Measurements from ENCODE around the gene ZEB2.

ZEB2 gene

DNA sequence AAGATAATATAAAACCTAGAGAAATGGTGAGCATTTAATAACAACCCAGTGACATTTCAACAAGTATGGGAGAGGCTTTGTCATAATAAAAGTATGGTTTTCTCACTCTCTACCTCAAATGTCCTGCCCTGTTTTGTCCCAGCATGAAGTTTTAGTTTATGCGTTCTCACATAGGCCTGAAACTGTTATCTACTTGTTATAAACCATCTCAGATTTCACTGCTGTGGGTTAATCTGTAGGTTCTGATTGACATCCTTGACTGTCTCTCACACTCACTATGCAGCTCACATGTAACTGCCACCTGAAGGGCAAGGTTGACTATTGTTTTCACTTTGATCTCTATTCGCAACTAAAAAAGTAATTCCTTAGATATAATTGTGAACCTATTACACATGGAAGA is 44.9 kb downstream of the ZEB2 start:
- DNase-seq (ENCODE audit: extremely low read depth, low read depth) = no peak
- no peak for TF ChIP-seq CTCF (IDR thresholded peaks at IDR 0.05; ENCODE audit: low read depth, low read length)

DNA sequence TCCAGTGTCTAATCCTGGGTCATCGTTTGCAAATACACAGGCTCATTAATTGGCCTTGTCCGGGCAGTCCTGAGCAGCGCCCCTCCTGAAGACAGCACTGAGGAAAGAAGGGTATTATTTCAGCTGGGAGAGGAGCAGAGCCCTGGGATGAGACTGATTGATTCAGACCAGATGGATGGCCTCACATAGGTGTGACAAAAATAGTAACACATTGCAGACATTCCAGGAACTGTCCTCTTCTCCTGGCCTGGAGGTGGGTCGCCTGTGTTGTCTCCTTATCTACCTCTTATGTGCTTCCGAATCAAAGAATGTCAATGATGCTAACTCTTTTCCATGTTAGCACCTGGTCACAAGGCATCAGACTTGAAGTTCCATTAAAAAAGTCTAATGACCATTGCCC is 45.9 kb downstream of the ZEB2 start:
- DNase-seq (ENCODE audit: extremely low read depth, low read depth) = no peak
- no peak for TF ChIP-seq CTCF (IDR thresholded peaks at IDR 0.05; ENCODE audit: low read depth, low read length)

GRCh38 chr2:144472911-144473310 is 47.0 kb downstream of the ZEB2 start:
- DNase-seq (ENCODE audit: extremely low read depth, low read depth) = no peak

GRCh38 chr2:144472046-144472412 is 47.9 kb downstream of the ZEB2 start:
- DNase-seq (ENCODE audit: extremely low read depth, low read depth) = no peak
- TF ChIP-seq CTCF (IDR thresholded peaks at IDR 0.05; ENCODE audit: low read depth, low read length) = no peak

More at GRCh38 chr2:144472911-144473310, 47.0 kb downstream of the ZEB2 start:
- no peak for TF ChIP-seq CTCF (IDR thresholded peaks at IDR 0.05; ENCODE audit: low read depth, low read length)

GRCh38 chr2:144471305-144472045 is 48.4 kb downstream of the ZEB2 start:
- DNase-seq (ENCODE audit: extremely low read depth, low read depth) = no peak
- TF ChIP-seq CTCF (IDR thresholded peaks at IDR 0.05; ENCODE audit: low read depth, low read length) = no peak

DNA sequence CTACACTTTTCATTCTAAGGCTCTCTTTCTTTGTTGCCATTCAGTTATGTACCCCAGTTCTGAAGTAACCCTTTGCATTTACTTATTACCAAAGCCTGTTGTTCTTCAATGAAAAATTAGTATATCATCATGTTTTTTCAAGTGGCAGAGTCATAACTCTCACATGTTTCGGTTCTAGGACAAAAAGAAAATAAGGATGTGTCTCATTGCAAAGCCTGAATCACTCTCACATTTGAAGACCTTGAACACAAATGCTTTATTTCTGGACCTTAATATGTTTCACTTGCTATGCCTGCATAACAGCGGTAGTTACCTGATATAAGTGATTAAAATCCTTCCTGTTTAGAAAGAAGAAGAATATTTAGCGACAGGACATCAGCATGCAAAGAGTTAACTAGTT is 49.1 kb downstream of the ZEB2 start:
- no peak for TF ChIP-seq CTCF (IDR thresholded peaks at IDR 0.05; ENCODE audit: low read depth, low read length)
- DNase-seq (ENCODE audit: extremely low read depth, low read depth) = no peak

DNA sequence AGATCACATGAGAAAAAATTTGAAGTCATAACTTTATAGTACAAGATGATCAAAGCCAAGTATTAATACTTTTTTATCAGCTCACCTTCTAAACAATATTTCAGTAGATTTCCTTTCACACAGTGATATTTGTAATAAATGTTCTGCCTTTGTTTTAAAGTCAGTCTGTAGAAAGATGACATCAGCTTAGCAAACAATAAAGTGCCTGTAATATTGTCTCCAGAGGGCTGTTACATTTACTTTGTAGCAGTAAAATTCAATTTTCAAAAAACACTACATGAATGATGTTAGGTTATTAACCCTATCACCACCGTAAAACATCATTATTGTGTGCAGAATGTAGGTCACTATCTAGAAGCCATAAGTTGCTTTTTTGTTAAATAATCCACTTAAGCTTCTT is 49.6 kb downstream of the ZEB2 start:
- no peak for DNase-seq (ENCODE audit: extremely low read depth, low read depth)
- TF ChIP-seq CTCF (IDR thresholded peaks at IDR 0.05; ENCODE audit: low read depth, low read length) = no peak

Data from AG09319 (cell line).